Caco-2 (cell line): ENCODE measurements around the gene APOE. TPM values are rescaled to one million over a fixed set of nuclear protein-coding genes. Genes with fewer than 3 reads are reported as not detected.

Experiments used
- BruUV-seq: library from RNA; stranded (reverse); fragments of 400-500 nt; replicated peaks from 2 replicates; lab custom pipeline; 2021; lab: Mats Ljungman, UMichigan
- CTCF ChIA-PET: fragments of 300-600 bp; sonication (Branson Sonifier 250); formaldehyde crosslinking; loops from one replicate; lab custom pipeline; 2022; ENCODE audit warnings: antibody characterized with exemption; lab: Charles Lee
- POLR2A ChIA-PET: fragments of 300-600 bp; sonication (Branson Sonifier 250); formaldehyde crosslinking; loops from one replicate; lab custom pipeline; 2022; ENCODE audit warnings: antibody characterized with exemption; lab: Charles Lee
- DNase-seq, 2 experiments: peaks; one replicate each; pipeline versions ENCODE4 v3.0.0 to v3.0.0-alpha.2; 2020 to 2022
- H3K27me3 ChIP-seq: replicated peaks from 2 replicates; pipeline ENCODE4 v1.6.0; 2011; ENCODE audit warnings: low read length; ENCODE audit not compliant: control insufficient read depth, insufficient read depth
- H3K36me3 ChIP-seq: 2 replicates; pipeline ENCODE4 v1.5.1; 2011; ENCODE audit warnings: low read length; ENCODE audit not compliant: control insufficient read depth, insufficient read depth
- H3K4me1 ChIP-seq: fragments of 250-450 bp; sonication (Bioruptor Pico); 2 replicates; pipeline ENCODE4 v1.5.1; 2020; ENCODE audit warnings: mild to moderate bottlenecking
- H3K4me3 ChIP-seq: 2 replicates; pipeline ENCODE4 v1.5.1; 2011; ENCODE audit warnings: low read depth, mild to moderate bottlenecking, control low read depth, low read length
- H3K9me3 ChIP-seq: fragments of 250-450 bp; sonication (Bioruptor Pico); 2 replicates; pipeline ENCODE4 v1.5.1; 2020; ENCODE audit warnings: mild to moderate bottlenecking, moderate library complexity
- H3K27ac Mint-ChIP-seq: one replicate; pipeline ENCODE4 v1.8.0; 2022; ENCODE audit warnings: mixed read lengths; ENCODE audit not compliant: unreplicated experiment
- H3K27me3 Mint-ChIP-seq: one replicate; pipeline ENCODE4 v1.8.0; 2022; ENCODE audit warnings: mixed read lengths; ENCODE audit not compliant: insufficient read depth, unreplicated experiment
- H3K36me3 Mint-ChIP-seq: one replicate; pipeline ENCODE4 v1.8.0; 2022; ENCODE audit warnings: mild to moderate bottlenecking, mixed read lengths; ENCODE audit not compliant: insufficient read depth, unreplicated experiment
- H3K4me1 Mint-ChIP-seq: one replicate; pipeline ENCODE4 v1.8.0; 2022; ENCODE audit warnings: low read depth, mixed read lengths; ENCODE audit not compliant: unreplicated experiment
- H3K4me3 Mint-ChIP-seq: one replicate; pipeline ENCODE4 v1.8.0; 2022; ENCODE audit warnings: mild to moderate bottlenecking, moderate library complexity, mixed read lengths; ENCODE audit not compliant: unreplicated experiment
- H3K9me3 Mint-ChIP-seq: one replicate; pipeline ENCODE4 v1.8.0; 2022; ENCODE audit warnings: mixed read lengths; ENCODE audit not compliant: unreplicated experiment
- CTCF ChIP-seq, 2 experiments: fragments of 200-600 bp in 1 of 2; IDR thresholded peaks; 1 replicate in 1 of 2; 2 replicates in 1 of 2; pipeline versions ENCODE4 v1.5.1 to v1.8.0; 2011 to 2022; ENCODE audit warnings: antibody characterized with exemption in 1 of 2, control low read depth in 1 of 2, inconsistent platforms in 1 of 2, low read depth in 1 of 2, low read length in 1 of 2, mild to moderate bottlenecking in 1 of 2, moderate library complexity in 1 of 2; ENCODE audit not compliant: insufficient read depth in 1 of 2, severe bottlenecking in 1 of 2, unreplicated experiment in 1 of 2
- intact Hi-C: fragments of 100-400 bp; cut with micrococcal nuclease; formaldehyde crosslinking; loops from one replicate; pipeline ENCODE4 v1.10.0; 2022; ENCODE audit not compliant: unreplicated experiment
- total RNA-seq: library from RNA; stranded (reverse); gene quantifications from 2 replicates; pipeline ENCODE4 v1.2.3, GENCODE V29; 2022

Gene APOE
- total RNA-seq, 1 experiment from 2014 or later, result 1,404 TPM

GRCh38 chr19:44949550-44949949 lies 44.0 kb downstream of the APOE start:
- POLR2A ChIA-PET, result no interaction called here
- no TSS peak for BruUV-seq
- H3K9me3 ChIP-seq, result no peaks in the 10 kb centered on the region
- Mint-ChIP-seq H3K4me1 (no peaks in the 10 kb centered on the region), H3K4me3 (no peak overlapping the region), H3K27me3 (no peaks in the 10 kb centered on the region), H3K36me3 (peaks cover 16% of the 10 kb centered on the region), H3K9me3 (no peaks in the 10 kb centered on the region), H3K27ac (no peak overlapping the region)
- no peak overlapping the region for H3K4me3 ChIP-seq
- CTCF ChIA-PET, result interaction anchor here (0.5 kb wide), 1 partner anchor 34 kb away, joined by 4 read pairs; no protein-coding TSS in a partner anchor
- no peaks in the 10 kb centered on the region; the same call in 1 of the 2 replicates for H3K36me3 ChIP-seq
- H3K4me1 ChIP-seq, result peaks cover 5% of the 10 kb centered on the region; the same call in 1 of the 2 replicates
- no peaks in the 10 kb centered on the region for H3K27me3 ChIP-seq
- DNase-seq, result no peak
- no peak for TF ChIP-seq CTCF (IDR thresholded peaks at IDR 0.05; ENCODE audit: insufficient read depth in 1 of 2, low read depth in 1 of 2, low read length in 1 of 2, severe bottlenecking in 1 of 2, unreplicated experiment in 1 of 2)
- intact Hi-C loops, result no loop called here

- intact Hi-C loops, result loop anchor here (1.0 to 5.0 kb wide), 3 partner anchors 16 to 104 kb away; partner anchors contain the start of gene NECTIN2
- Histone ChIP-seq H3K9me3 (no peaks in the 10 kb centered on the region), H3K36me3 (no peaks in the 10 kb centered on the region; the same call in 1 of the 2 replicates), H3K4me3 (no peak overlapping the region), H3K27me3 (no peaks in the 10 kb centered on the region), H3K4me1 (peaks cover 10% of the 10 kb centered on the region)
- Mint-ChIP-seq H3K27me3 (no peaks in the 10 kb centered on the region), H3K27ac (peak overlapping the region; percentile 53), H3K9me3 (no peaks in the 10 kb centered on the region), H3K36me3 (peaks cover 22% of the 10 kb centered on the region), H3K4me3 (no peak overlapping the region), H3K4me1 (peaks cover 9% of the 10 kb centered on the region)
- peak; percentile 84 to 94 for TF ChIP-seq CTCF (IDR thresholded peaks at IDR 0.05; ENCODE audit: insufficient read depth in 1 of 2, low read depth in 1 of 2, low read length in 1 of 2, severe bottlenecking in 1 of 2, unreplicated experiment in 1 of 2)
- ChIA-PET POLR2A (no interaction called here), CTCF (interaction anchor here (0.6 to 1.6 kb wide), 7 partner anchors 37 to 1485 kb away, joined by 3 to 6 read pairs (median 5); partner anchors contain the start of genes APOC1, APOE and NECTIN2)
- peak; percentile 75 to 84 for DNase-seq
- no TSS peak for BruUV-seq
Observed at GRCh38 chr19:44951179-44952159, 45.9 kb downstream of the APOE start.

DNA sequence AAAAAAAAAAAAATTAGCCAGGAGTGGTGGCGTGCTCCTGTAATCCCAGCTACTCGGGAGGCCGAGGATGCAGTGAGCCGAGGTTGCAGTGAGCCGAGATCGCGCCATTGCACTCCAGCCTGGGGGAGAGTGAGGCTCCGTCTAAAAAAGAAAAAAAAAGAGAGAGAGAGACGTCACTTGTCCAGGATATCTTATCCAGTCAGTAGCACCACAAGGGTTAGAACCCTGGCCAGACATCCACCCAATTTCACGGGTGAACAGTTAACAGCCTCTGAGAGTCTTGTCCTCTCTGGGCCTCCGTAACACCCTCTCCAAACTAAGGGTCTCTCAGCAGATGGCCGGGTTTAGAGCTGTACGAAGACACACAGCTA lies 48.7 kb downstream of the APOE start:
- no TSS peak for BruUV-seq
- H3K4me1 ChIP-seq, result peaks cover 13% of the 10 kb centered on the region

More for the DNA sequence above, 48.7 kb downstream of the APOE start:
- DNase-seq, result no peak
- H3K4me3 Mint-ChIP-seq, result peak overlapping the region; percentile 99
- no peaks in the 10 kb centered on the region for H3K9me3 ChIP-seq
- ChIA-PET CTCF (interaction anchor here (1.0 kb wide), 2 partner anchors 48 to 50 kb away, joined by 3 read pairs; partner anchors contain the start of gene APOE), POLR2A (interaction anchor here (0.6 to 1.0 kb wide), 7 partner anchors 19 to 225 kb away, joined by 3 to 35 read pairs (median 3); partner anchors contain the start of gene CLASRP)
- H3K27ac Mint-ChIP-seq, result peak overlapping the region; percentile 98
- no peaks in the 10 kb centered on the region; the same call in 1 of the 2 replicates for H3K36me3 ChIP-seq
- H3K27me3 ChIP-seq, result no peaks in the 10 kb centered on the region
- peak overlapping the region; percentile 82 for H3K4me3 ChIP-seq
- peaks cover 23% of the 10 kb centered on the region for H3K36me3 Mint-ChIP-seq
- intact Hi-C loops, result loop anchor here (2.0 to 5.0 kb wide), 2 partner anchors 49 to 107 kb away; partner anchors contain the start of gene NECTIN2
- peaks cover 16% of the 10 kb centered on the region for H3K4me1 Mint-ChIP-seq
- TF ChIP-seq CTCF (IDR thresholded peaks at IDR 0.05; ENCODE audit: insufficient read depth in 1 of 2, low read depth in 1 of 2, low read length in 1 of 2, severe bottlenecking in 1 of 2, unreplicated experiment in 1 of 2), result no peak
- no peaks in the 10 kb centered on the region for H3K27me3 Mint-ChIP-seq
- no peaks in the 10 kb centered on the region for H3K9me3 Mint-ChIP-seq
